ENCODE data around the gene AGTRAP.
A peak's percentile ranks its signal among the peaks of the same experiment; 100 is the strongest.

AGTRAP gene

GRCh38 chr1:11731691-11732283 is 4.1 kb upstream of the AGTRAP start:
- H3K4me3 ChIP-seq (ENCODE audit: control insufficient read depth, low read depth, low read length), result peak overlapping the region; percentile 8
- no peak for DNase-seq (ENCODE audit: low read depth)
- no peak for TF ChIP-seq CTCF (IDR thresholded peaks at IDR 0.05; ENCODE audit: control insufficient read depth, insufficient read depth, low read depth, low read length, missing control alignments)

- no peak for TF ChIP-seq CTCF (IDR thresholded peaks at IDR 0.05; ENCODE audit: control insufficient read depth, insufficient read depth, low read depth, low read length, missing control alignments)
- H3K4me3 ChIP-seq (ENCODE audit: control insufficient read depth, low read depth, low read length), result no peak overlapping the region
- no peak for DNase-seq (ENCODE audit: low read depth)
Measured at GRCh38 chr1:11733306-11733705, 2.6 kb upstream of the AGTRAP start.

- H3K4me3 ChIP-seq (ENCODE audit: control insufficient read depth, low read depth, low read length), result peak overlapping the region; percentile 74
- DNase-seq (ENCODE audit: low read depth), result no peak
- TF ChIP-seq CTCF (IDR thresholded peaks at IDR 0.05; ENCODE audit: control insufficient read depth, insufficient read depth, low read depth, low read length, missing control alignments), result no peak
Measured at GRCh38 chr1:11735531-11735853, 444 bp upstream of the AGTRAP start.

GRCh38 chr1:11736746-11737639 is 1.1 kb downstream of the AGTRAP start:
- TF ChIP-seq CTCF (IDR thresholded peaks at IDR 0.05; ENCODE audit: control insufficient read depth, insufficient read depth, low read depth, low read length, missing control alignments), result no peak
- DNase-seq (ENCODE audit: low read depth), result peak; percentile 67
- peak overlapping the region; percentile 74 for H3K4me3 ChIP-seq (ENCODE audit: control insufficient read depth, low read depth, low read length)

GRCh38 chr1:11738096-11738495 is 2.2 kb downstream of the AGTRAP start:
- no peak overlapping the region for H3K4me3 ChIP-seq (ENCODE audit: control insufficient read depth, low read depth, low read length)
- no peak for TF ChIP-seq CTCF (IDR thresholded peaks at IDR 0.05; ENCODE audit: control insufficient read depth, insufficient read depth, low read depth, low read length, missing control alignments)
- no peak for DNase-seq (ENCODE audit: low read depth)

- no peak for DNase-seq (ENCODE audit: low read depth)
- no peak for TF ChIP-seq CTCF (IDR thresholded peaks at IDR 0.05; ENCODE audit: control insufficient read depth, insufficient read depth, low read depth, low read length, missing control alignments)
- no peak overlapping the region for H3K4me3 ChIP-seq (ENCODE audit: control insufficient read depth, low read depth, low read length)
Measured at GRCh38 chr1:11738783-11739182, 2.8 kb downstream of the AGTRAP start.

Data from AG09309 (cell line).